KOPT-K1 (cell line): ENCODE results near the gene C1orf116.

Experiments used
- H3K27ac ChIP-seq: fragments of 200-600 bp; sonication (generic); 2 replicates; pipeline ENCODE4 v1.5.1; 2016; ENCODE audit warnings: antibody characterized with exemption, mild to moderate bottlenecking, low read depth, low read length; ENCODE audit not compliant: poor library complexity, severe bottlenecking
- H3K36me3 ChIP-seq: fragments of 200-600 bp; sonication (generic); 2 replicates; pipeline ENCODE4 v1.5.1; 2017; ENCODE audit warnings: antibody characterized with exemption, mild to moderate bottlenecking, low read length, moderate library complexity; ENCODE audit not compliant: insufficient read depth
- H3K9me3 ChIP-seq: fragments of 200-600 bp; sonication (generic); 2 replicates; pipeline ENCODE4 v1.5.1; 2017; ENCODE audit warnings: antibody characterized with exemption, low read length, mild to moderate bottlenecking; ENCODE audit not compliant: insufficient read depth, poor library complexity, severe bottlenecking

Gene C1orf116

DNA sequence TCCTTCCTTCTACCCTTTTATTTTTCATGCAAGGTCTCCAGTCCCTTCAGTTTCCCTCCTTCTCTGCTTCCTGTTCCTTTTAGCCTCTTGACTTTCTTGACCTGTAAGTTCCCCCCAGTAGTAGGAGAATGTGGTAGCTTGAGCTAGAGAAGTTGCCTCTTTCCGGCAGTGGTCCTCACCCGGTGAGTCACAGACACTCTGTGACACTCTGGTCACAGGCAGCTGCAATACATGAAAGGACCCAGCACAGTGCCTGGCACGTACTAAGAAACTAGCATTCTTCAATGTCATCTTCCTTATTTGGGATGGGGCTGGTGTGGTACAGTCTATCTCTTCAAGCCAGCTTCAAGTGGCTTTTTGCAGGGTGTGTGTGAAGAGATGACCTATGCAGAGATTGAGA lies 36.5 kb upstream of the C1orf116 start:
- H3K36me3 ChIP-seq: no peaks in the 10 kb centered on the region
- no peak overlapping the region for H3K27ac ChIP-seq
- H3K9me3 ChIP-seq: no peaks in the 10 kb centered on the region

- Histone ChIP-seq H3K9me3 (no peaks in the 10 kb centered on the region), H3K36me3 (no peaks in the 10 kb centered on the region), H3K27ac (no peak overlapping the region)
These were observed 35.1 kb upstream of the C1orf116 start for GRCh38 chr1:207067665-207068064.

DNA sequence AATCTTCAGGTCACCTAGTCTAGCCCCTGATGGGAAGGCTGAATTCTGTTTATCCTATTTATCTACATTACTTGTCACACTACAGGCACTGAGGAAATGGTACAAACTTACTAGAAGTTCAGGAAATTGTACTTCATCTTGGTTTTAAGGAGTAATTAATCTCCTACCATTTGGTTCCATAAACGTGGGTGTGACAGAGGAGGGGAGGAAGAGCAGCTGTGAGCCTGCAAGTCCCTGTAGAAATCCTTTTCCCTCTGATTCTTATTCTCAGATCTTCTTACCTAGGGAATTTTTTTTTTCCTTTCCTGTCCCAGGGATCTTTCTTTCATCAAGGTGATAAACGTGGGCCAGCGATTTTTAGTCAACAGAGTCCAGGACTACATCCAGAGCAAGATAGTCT lies 34.6 kb upstream of the C1orf116 start:
- no peaks in the 10 kb centered on the region for H3K9me3 ChIP-seq
- H3K27ac ChIP-seq: no peak overlapping the region
- H3K36me3 ChIP-seq: no peaks in the 10 kb centered on the region

DNA sequence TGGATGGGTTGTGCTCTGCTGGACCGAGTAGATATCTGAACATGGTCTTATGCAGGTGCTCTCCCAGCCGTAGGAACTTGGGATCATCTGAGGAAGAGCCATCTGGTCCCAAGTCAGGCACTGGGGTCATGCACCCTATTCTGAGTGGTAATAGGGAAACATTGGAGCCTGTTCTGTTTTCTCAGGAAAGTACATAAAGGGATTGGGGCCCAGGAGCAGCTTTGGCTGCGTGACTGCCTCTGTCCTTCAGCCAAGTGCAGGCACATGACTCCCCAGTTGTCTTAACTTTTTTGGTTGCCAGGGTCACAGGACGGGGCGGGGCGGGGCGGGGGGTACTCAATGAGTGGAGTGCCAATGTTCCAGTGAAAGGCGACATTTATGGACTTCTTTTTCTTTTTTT lies 32.0 kb upstream of the C1orf116 start:
- Histone ChIP-seq H3K36me3 (no peaks in the 10 kb centered on the region), H3K27ac (no peak overlapping the region), H3K9me3 (no peaks in the 10 kb centered on the region)

DNA sequence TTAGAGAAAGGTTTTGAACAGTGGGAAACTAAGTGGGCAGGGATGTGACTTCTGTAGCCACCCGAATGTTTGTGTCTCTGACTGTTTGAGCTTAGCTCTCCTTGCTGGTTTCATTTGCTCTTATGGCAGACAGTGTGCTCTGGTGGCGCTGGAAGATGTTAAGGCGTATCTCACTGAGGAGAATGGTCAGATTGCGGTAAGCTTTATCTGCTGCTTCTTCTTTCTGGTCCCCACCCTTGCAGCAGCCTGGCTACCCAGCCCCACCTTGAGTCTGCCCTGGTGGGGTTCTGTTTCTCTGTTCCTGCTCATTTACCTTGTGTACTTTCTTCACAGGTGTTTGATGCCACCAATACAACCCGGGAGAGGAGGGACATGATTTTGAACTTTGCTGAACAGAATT lies 30.5 kb upstream of the C1orf116 start:
- Histone ChIP-seq H3K9me3 (no peaks in the 10 kb centered on the region), H3K36me3 (no peaks in the 10 kb centered on the region), H3K27ac (no peak overlapping the region)

DNA sequence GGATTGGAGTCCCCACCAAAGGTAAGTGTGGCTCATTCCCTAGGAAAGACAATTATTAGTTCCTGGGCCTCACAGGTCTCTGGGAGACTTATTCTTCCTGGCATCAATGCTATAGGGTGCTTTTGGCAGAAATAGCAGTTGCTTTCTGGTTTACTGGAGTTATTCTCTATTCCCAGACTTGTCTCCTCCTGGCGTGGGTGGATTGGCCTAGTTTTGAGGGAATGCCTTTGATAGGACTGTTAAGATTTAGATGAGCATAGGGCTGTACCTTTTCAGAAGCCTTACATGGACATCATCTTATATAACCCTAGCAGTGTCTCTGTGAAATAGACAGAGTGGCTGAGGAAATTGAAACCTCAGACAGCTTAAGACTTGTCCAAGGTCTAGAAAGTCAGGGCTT lies 29.5 kb upstream of the C1orf116 start:
- Histone ChIP-seq H3K27ac (no peak overlapping the region), H3K36me3 (no peaks in the 10 kb centered on the region), H3K9me3 (no peaks in the 10 kb centered on the region)

DNA sequence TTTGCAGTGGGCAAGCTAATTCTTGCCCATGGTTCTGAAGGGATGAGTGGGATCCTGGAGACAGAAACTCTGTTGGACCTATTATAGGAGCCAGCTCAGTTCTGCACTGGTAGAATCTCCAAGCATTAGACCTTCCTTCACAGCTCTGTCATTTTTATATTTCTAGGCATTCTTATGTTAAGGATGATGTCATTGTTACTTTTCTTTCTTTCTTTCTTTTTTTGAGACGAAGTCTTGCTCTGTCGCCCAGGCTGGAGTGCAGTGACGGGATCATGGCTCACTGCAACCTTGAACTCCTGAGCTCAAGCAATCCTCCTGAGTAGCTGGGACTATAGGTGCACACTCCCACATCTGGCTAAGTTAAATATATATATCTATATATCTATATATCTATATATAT lies 28.0 kb upstream of the C1orf116 start:
- H3K9me3 ChIP-seq: no peaks in the 10 kb centered on the region
- H3K27ac ChIP-seq: no peak overlapping the region
- H3K36me3 ChIP-seq: no peaks in the 10 kb centered on the region

DNA sequence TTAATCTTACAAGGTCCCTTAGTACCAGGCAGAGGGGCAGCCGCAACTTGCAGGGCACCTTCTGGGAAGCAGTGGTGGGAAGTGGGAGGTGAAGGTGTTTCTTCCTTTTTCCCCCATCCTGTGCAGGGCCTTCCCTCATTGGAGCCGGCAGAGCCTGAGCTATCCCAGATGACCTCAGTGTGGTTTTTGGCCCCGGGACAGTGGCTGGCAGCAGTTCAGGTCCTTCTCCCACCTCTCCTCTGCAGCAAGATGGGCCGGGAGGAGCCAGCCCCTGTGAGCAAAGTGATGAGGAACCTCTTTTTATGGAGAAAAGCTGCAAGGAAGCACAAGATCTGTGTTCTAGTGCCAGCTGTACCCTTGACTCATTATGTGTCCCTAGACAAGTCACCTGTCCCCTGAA lies 27.3 kb upstream of the C1orf116 start:
- H3K27ac ChIP-seq: no peak overlapping the region

GRCh38 chr1:207058878-207059867 lies 26.6 kb upstream of the C1orf116 start:
- Histone ChIP-seq H3K9me3 (no peaks in the 10 kb centered on the region), H3K27ac (no peak overlapping the region), H3K36me3 (no peaks in the 10 kb centered on the region)

More for the DNA sequence above, 27.3 kb upstream of the C1orf116 start:
- no peaks in the 10 kb centered on the region for H3K36me3 ChIP-seq
- H3K9me3 ChIP-seq: no peaks in the 10 kb centered on the region

DNA sequence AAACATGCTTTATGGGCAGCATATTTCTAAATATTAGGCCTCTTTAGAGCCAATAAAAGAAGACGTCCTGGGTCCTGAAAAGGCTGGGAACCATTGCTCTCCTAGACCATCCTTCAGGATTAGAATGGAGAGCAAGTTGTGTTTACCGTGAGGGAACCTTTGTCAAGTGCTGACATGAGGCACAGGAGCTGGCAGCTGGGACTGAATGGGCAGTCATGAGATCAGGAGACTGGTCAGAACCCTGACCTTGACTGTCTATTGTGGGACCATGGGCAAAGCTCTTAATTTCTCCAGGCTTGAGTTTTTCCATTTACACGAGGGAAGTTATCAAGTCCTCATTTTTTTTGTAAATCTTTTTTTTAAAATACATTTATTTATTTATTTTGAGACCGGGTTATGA lies 25.7 kb upstream of the C1orf116 start:
- Histone ChIP-seq H3K36me3 (no peaks in the 10 kb centered on the region), H3K27ac (no peak overlapping the region), H3K9me3 (no peaks in the 10 kb centered on the region)

GRCh38 chr1:207056673-207057072 lies 24.1 kb upstream of the C1orf116 start:
- Histone ChIP-seq H3K9me3 (no peaks in the 10 kb centered on the region), H3K27ac (no peak overlapping the region), H3K36me3 (no peaks in the 10 kb centered on the region)

GRCh38 chr1:207055386-207056001 lies 22.9 kb upstream of the C1orf116 start:
- Histone ChIP-seq H3K9me3 (no peaks in the 10 kb centered on the region), H3K36me3 (no peaks in the 10 kb centered on the region), H3K27ac (no peak overlapping the region)

- Histone ChIP-seq H3K9me3 (no peaks in the 10 kb centered on the region), H3K36me3 (peaks cover under 1% of the 10 kb centered on the region), H3K27ac (no peak overlapping the region)
These were observed 21.9 kb upstream of the C1orf116 start for GRCh38 chr1:207054491-207054890.

DNA sequence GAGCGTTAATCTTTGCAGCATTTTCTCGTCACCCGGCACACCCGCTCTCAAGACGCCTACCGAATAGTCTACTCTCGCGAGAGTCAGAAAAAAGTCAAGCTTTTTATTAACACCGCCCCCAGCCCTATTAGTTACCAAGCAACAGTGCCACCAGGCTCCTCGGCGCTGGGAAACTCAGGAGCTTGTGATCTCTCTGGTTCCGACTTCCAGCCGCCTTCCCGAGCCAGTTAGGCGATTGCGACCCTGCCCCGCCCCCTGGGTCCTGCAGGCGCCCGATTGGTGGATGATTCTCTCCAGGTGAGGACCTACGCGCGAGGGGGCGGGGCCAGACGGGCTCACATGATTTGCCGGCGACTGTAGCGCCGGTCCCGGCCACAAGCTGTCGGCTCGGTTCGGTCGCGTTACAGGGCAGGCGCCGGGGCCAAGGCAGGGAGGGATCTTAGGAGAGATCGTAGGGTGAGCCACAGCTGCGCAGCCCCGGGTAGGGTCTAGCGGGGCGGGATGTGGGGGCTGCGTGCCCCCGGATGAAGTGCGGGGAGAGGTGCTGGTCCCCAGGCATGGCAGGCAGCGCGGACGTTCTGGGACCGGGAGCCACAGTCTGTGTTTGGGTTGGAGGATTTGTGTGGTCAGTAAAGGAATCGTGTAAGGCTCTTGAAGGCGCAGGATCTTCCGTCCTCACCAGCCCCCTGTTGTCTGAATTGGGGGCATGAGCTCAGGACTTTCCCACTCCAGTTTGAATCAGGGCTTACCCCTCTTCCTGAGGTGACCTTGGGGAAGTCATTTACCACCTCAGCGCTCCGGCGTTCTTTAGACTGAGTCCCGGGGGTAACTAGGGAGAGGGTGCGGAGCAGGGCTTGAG lies 20.6 kb upstream of the C1orf116 start, which contains the start of gene PFKFB2:
Gene PFKFB2 (plus strand): TSS at position 365 of the 859 bp plus-strand sequence. CDS start 1,443 bp downstream, outside the sequence.
- Histone ChIP-seq H3K36me3 (peaks cover 14% of the 10 kb centered on the region), H3K27ac (peak within 1 kb of the TSS; percentile 32), H3K9me3 (no peaks in the 10 kb centered on the region)
